Measurements from ENCODE around the gene CYP4B1. TPM values are rescaled to one million over a fixed set of nuclear protein-coding genes. Genes with fewer than 3 reads are reported as not detected.
"Not testable (repeated sequence)": the region's sequence is repeated elsewhere in the genome, so short reads cannot be mapped to it uniquely, and the experiment has no call there.

CYP4B1 gene
- total RNA-seq, 1 donor from 2014 or later, result not detected

DNA sequence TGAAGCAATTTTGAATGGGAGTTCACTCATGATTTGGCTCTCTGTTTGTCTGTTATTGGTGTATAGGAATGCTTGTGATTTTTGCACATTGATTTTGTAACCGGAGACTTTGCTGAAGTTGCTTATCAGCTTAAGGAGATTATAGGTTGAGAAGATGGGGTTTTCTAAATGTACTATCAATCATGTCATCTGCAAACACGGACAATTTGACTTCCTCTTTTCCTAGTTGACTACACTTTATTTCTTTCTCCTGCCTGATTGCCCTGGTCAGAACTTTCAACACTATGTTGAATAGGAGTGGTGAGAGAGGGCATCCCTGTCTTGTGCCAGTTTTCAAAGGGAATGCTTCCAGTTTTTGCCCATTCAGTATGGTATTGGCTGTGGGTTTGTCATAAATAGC lies 28.0 kb downstream of the CYP4B1 start:
- H3K4me1 Mint-ChIP-seq (ENCODE audit: low read depth); H3K4me3 Mint-ChIP-seq (ENCODE audit: low read depth); H3K36me3 Mint-ChIP-seq (ENCODE audit: low read depth); DNase-seq (ENCODE audit: low spot score); intact Hi-C loops (cut with micrococcal nuclease); H3K27ac Mint-ChIP-seq; H3K9me3 Mint-ChIP-seq; H3K27me3 Mint-ChIP-seq (ENCODE audit: low read depth): not testable (repeated sequence)

DNA sequence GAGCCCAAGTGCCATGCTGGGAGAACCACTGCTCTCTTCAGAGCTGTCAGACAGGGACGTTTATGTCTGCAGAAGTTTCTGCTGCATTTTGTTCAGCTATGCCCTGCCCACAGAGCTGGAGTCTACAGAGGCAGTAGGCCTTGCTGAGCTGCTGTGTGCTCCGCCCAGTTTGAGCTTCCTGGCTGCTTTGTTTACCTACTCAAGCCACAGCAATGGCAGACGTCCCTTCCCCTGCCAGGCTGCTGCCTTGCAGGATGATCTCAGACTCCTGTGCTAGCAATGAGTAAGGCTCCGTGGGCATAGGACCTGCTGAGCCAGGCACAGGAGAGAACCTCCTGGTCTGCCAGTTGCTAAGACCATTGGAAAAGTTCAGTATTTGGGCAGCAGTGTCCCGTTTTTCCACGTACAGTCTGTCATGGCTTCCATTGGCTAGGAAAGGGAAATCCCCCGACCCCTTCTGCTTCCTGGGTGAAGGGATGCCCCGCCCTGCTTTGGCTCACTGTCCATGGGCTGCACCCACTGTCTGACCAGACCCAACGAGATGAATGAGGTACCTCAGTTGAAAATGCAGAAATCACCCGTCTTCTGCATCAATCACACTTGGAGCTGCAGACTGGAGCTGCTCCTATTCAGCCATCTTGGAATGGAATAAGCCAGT lies 31.9 kb downstream of the CYP4B1 start:
- H3K27me3 Mint-ChIP-seq (ENCODE audit: low read depth), result peaks cover 5% of the 10 kb centered on the region

DNA sequence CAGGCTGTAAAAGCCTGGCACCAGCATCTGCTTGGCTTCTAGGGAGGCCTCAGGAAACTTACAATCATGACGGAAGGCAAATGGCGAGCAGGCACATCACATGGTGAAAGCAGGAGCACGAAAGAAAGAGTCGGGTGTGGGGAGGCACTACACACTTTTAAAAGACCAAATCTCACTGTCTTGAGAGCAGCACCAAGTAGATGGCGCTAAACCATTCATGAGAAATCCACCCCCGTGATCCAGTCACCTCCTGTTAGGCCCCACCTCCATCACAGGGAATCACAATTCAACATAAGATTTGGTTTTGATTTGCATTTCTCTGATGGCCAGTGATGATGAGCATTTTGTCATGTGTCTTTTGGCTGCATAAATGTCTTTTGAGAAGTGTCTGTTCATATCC lies 36.6 kb downstream of the CYP4B1 start:
- H3K36me3 Mint-ChIP-seq (ENCODE audit: low read depth); intact Hi-C loops (cut with micrococcal nuclease); H3K9me3 Mint-ChIP-seq; H3K4me3 Mint-ChIP-seq (ENCODE audit: low read depth); DNase-seq (ENCODE audit: low spot score); H3K4me1 Mint-ChIP-seq (ENCODE audit: low read depth); H3K27ac Mint-ChIP-seq: not testable (repeated sequence)
- peaks cover 17% of the 10 kb centered on the region for H3K27me3 Mint-ChIP-seq (ENCODE audit: low read depth)

More for the DNA sequence above, 31.9 kb downstream of the CYP4B1 start:
- DNase-seq (ENCODE audit: low spot score), result no peak
- Mint-ChIP-seq H3K9me3 (no peaks in the 10 kb centered on the region), H3K36me3 (ENCODE audit: low read depth) (no peaks in the 10 kb centered on the region), H3K27ac (no peak overlapping the region), H3K4me1 (ENCODE audit: low read depth) (no peaks in the 10 kb centered on the region), H3K4me3 (ENCODE audit: low read depth) (no peak overlapping the region)
- intact Hi-C loops (cut with micrococcal nuclease), result no loop called here

- H3K36me3 Mint-ChIP-seq (ENCODE audit: low read depth); intact Hi-C loops (cut with micrococcal nuclease); H3K27ac Mint-ChIP-seq; DNase-seq (ENCODE audit: low spot score); H3K4me3 Mint-ChIP-seq (ENCODE audit: low read depth); H3K9me3 Mint-ChIP-seq; H3K4me1 Mint-ChIP-seq (ENCODE audit: low read depth): not testable (repeated sequence)
- peaks cover 15% of the 10 kb centered on the region for H3K27me3 Mint-ChIP-seq (ENCODE audit: low read depth)
Observed at GRCh38 chr1:46846386-46846785, 47.5 kb downstream of the CYP4B1 start.

DNA sequence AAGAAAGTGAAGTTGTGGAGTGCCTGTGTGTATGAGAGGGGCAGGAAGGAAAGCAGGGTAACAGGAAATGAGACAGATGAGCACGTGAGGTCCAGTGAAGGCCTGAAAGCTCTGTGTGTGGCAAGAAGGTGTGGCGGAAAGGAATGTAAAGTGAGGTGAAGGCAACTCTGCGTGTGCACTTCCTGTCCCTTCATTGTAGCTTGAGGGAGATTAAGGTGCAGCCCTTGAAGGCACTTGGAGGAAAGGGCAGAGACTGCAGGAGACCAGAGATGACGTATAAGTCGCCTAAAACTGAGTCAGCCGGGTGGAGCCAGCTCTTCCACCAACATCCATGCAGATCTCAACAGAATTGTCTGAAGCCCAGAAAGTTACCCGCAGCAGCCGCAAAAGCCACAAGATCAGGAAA lies 58.8 kb downstream of the CYP4B1 start:
- H3K27ac Mint-ChIP-seq; H3K27me3 Mint-ChIP-seq (ENCODE audit: low read depth); H3K9me3 Mint-ChIP-seq; DNase-seq (ENCODE audit: low spot score); H3K36me3 Mint-ChIP-seq (ENCODE audit: low read depth); H3K4me3 Mint-ChIP-seq (ENCODE audit: low read depth); H3K4me1 Mint-ChIP-seq (ENCODE audit: low read depth); intact Hi-C loops (cut with micrococcal nuclease): not testable (repeated sequence)

- Mint-ChIP-seq H3K27ac (no peak overlapping the region), H3K9me3 (peaks cover 7% of the 10 kb centered on the region), H3K36me3 (ENCODE audit: low read depth) (no peaks in the 10 kb centered on the region), H3K4me1 (ENCODE audit: low read depth) (peaks cover 3% of the 10 kb centered on the region), H3K27me3 (ENCODE audit: low read depth) (peaks cover 3% of the 10 kb centered on the region), H3K4me3 (ENCODE audit: low read depth) (no peak overlapping the region)
- intact Hi-C loops (cut with micrococcal nuclease), result no loop called here
- no peak for DNase-seq (ENCODE audit: low spot score)
Observed at GRCh38 chr1:46862348-46862747, 63.5 kb downstream of the CYP4B1 start.

Other genes starting within 250 kb of the CYP4B1 start
- not detected in 2 replicates for gene KNCN, start 247.4 kb upstream of the CYP4B1 start, total RNA-seq
- gene MKNK1, start 194.8 kb upstream of the CYP4B1 start, total RNA-seq, result 45.2 and 48.1 TPM in 2 replicates
- gene MOB3C, start 182.2 kb upstream of the CYP4B1 start, total RNA-seq, result 16.0 and 17.5 TPM in 2 replicates
- 42.7 TPM in 2 replicates for gene ATPAF1, start 130.7 kb upstream of the CYP4B1 start, total RNA-seq
- not detected in 2 replicates for gene TEX38, start 127.2 kb upstream of the CYP4B1 start, total RNA-seq
- 69.1 and 71.3 TPM in 2 replicates for gene EFCAB14, start 79.9 kb upstream of the CYP4B1 start, total RNA-seq
- not detected in 2 replicates for gene CYP4A11, start 142.4 kb downstream of the CYP4B1 start, total RNA-seq
- not detected in 2 replicates for gene CYP4X1, start 224.6 kb downstream of the CYP4B1 start, total RNA-seq